KBM-7 (cell line): Measurements from ENCODE around the gene ANKRD65.
"Not testable (repeated sequence)": the region's sequence is repeated elsewhere in the genome, so short reads cannot be mapped to it uniquely, and the experiment has no call there.

ENCODE experiments used
- DNase-seq: peaks from one replicate; pipeline ENCODE4 v3.0.0-alpha.2; 2015
- in situ Hi-C: fragments of 300-500 bp; cut with MboI; formaldehyde crosslinking; loops from 2 replicates; pipeline ENCODE4 v1.14.3; 2020; ENCODE audit warnings: low sequenced_read_pairs, low pct_unique_long_range_greater_than_20kb, mixed read lengths

Gene ANKRD65

DNA sequence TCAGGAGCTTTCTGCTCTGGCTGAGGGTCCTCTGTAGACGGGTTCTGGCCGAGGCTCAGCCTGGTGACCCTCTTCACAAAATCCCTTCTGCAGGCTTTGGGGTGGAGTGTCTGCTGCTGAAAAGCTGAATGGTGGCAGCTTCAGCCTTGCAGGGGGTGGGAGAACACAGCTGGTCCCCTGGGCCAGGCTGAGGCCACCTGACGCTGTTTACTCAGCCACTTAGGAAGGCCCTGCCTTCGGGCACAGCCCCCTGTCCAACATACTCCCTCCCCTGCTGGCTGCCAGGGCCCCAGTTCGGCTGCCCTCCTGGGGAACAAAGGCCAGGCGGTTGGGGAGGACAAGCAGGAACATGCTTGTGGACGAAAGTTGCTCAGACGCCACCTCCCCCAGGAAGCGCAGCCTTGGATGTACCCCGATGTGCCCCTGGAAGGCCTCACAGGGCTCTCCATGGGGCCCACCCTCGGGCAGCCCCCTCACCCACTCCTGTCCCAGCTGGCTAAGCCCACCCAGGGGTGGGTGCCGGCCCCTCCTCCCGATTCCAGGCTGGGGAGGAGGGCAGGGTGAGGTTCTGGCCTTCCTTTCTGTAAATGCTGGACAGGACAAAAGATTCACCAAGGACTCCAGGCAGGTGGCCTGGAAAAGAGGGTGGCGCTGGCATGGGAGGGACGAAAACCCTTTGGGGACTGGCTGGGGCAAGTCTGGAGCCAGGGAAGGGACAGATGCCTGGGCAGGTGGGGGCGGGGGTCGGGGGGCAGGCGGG lies at the start of gene ANKRD65:
ANKRD65 (minus strand) TSS at position 130 of the 760 bp plus-strand sequence. CDS start 271 bp downstream, outside the sequence.
- in situ Hi-C loops, result no loop called here
- no peak for DNase-seq

- in situ Hi-C loops, DNase-seq: not testable (repeated sequence)
Measured at GRCh38 chr1:1468196-1468985, 47.3 kb upstream of the ANKRD65 start.

- in situ Hi-C loops, result no loop called here
- no peak for DNase-seq
Measured at GRCh38 chr1:1463312-1463711, 42.2 kb upstream of the ANKRD65 start.

DNA sequence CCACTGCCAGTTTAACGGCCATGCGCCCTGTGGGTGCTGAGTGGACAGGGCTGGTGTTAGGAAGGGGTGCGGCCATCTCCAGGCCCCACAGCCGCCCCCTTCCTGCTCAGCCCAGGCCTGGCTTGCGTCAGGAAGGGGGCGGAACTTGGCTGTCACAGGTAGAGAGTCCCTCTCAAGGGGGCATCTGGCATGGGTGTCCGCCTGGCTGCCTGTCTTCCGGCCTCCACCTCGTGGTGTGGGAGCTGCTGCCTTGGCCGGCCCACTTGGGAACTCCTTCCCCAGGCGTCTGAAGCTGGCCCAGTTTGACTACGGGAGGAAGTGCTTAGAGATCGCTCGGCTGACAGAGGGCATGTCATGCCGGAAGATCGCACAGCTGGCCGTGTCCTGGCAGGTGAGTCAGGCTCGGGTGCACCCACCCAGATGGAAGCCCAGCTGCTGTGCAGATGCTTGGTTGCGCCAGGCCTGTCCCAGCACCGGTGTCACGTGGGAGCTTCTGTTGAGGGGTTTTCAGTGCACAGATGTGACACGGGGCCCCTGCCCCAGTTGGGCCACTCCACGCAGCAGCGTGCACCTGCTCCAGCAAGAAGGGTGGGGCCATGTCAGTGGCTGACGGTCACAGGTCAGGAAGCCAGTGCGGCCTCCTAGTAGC lies 41.4 kb upstream of the ANKRD65 start:
- DNase-seq, result no peak
- in situ Hi-C loops, result no loop called here

- in situ Hi-C loops, result no loop called here
Measured at GRCh38 chr1:1461721-1462317, 40.7 kb upstream of the ANKRD65 start.

GRCh38 chr1:1460540-1461130 lies 39.6 kb upstream of the ANKRD65 start:
- no peak for DNase-seq
- in situ Hi-C loops, result no loop called here

More at GRCh38 chr1:1461721-1462317, 40.7 kb upstream of the ANKRD65 start:
- no peak for DNase-seq

- in situ Hi-C loops, DNase-seq: not testable (repeated sequence)
Measured at GRCh38 chr1:1459711-1460110, 38.6 kb upstream of the ANKRD65 start.

GRCh38 chr1:1459156-1459555 lies 38.1 kb upstream of the ANKRD65 start:
- DNase-seq, in situ Hi-C loops: not testable (repeated sequence)

DNA sequence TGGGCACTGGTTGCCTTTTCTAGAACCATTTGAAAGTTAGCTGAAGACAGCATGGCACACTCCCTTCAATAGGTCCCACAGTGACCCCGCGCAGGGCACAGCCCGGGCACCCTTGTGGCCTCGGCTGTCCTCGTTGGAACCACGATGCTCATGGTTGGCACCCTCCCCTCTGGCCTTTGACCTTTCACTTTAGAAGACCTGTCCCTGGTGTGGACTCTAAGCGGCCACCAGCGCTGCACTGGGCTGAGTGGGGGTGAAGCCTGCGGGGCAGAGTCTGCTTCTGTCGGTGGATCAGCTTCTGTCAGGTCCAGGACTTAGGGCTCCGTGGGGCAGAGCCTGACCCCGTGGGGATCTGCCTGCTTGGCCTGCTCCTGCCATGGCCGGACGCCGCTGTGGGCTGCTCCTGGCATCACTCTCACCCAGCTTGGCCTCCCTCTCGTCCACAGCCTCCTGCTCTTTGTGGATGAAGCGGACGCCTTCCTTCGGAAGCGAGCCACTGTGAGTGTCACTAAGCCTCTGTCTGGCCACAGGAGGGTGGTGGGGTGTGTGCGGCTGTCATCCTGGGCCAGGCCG lies 35.7 kb upstream of the ANKRD65 start:
- in situ Hi-C loops, DNase-seq: not testable (repeated sequence)

DNA sequence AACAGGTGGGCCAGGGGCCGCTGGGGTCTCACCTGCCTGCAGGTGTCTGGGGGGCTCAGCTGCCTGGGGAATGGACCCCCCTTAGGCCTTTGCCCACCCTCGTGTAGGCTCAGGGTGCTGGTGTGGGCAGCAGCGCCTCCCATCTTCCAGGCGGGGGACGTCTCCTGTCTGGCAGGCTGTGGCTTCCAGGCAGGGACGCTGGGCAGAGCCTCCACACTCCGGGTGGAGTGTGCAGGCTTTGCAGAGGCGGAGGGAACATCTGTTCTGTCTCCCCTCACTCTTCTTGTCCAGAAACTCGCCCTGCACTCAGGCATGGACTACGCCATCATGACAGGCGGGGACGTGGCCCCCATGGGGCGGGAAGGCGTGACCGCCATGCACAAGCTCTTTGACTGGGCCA lies 34.9 kb upstream of the ANKRD65 start:
- in situ Hi-C loops, DNase-seq: not testable (repeated sequence)

DNA sequence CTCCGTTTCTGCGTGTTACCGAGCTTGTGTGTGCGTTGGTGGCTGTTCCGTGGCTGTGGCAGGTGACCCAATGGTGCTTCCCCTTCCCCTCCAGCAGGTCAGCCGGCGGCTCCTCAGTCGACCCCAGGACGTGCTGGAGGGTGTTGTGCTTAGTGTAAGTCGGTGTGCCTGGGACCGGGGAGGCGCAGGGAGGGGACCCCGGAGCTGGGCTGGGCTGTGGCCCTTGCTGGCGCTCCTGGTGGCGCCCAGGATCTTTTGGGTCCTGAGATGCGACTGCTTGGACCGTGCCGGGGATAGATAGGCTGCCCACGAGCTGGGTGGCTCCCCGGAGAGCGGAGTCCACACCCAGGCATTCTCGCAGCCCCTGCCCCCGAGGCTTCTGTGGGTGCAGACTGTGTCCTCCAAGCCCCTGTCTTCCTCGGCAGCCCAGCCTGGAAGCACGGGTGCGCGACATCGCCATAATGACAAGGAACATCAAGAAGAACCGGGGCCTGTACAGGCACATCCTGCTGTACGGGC lies 34.3 kb upstream of the ANKRD65 start:
- no peak for DNase-seq
- in situ Hi-C loops, result no loop called here

GRCh38 chr1:1454286-1455056 lies 33.4 kb upstream of the ANKRD65 start:
- in situ Hi-C loops, DNase-seq: not testable (repeated sequence)

DNA sequence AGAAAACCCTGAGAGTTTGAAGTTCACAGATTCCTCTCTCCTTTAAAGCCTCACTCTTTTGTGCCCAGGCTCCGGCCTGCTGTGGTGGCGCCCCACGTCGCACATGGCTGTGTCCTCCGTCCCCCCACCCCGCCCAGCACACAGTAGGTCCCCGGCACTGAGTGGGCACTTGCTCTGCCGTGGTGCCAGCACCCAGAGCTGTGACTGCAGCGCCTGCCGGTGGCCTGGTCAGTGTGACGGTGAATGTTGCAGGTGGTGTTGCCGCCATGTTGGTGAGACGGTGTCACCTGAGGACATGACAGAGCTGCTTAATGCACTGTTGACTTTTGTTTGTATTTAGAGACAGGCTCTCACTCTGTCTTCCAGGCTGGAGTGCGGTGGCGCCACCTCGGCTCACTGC lies 31.8 kb upstream of the ANKRD65 start:
- in situ Hi-C loops, result no loop called here

DNA sequence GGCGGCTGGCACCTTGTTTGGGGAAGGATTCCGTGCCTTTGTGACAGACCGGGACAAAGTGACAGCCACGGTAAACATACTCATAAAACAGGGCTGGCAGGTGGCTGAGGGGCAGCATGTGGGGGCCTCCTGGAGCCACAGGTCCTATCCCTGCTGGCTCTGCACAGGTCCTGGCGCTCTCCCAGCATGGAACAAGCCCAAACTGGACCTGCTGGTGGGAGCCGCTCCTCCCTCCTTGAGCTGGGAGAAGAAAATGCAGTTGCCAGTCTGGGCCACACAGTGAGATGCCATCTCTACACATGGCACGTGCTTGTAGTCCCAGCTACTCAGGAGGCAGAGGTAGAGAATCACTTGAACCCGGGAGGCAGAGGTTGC lies 31.3 kb upstream of the ANKRD65 start:
- in situ Hi-C loops, result not testable (repeated sequence)

More for the DNA sequence above, 31.8 kb upstream of the ANKRD65 start:
- DNase-seq, result no peak

GRCh38 chr1:1451696-1452364 lies 30.8 kb upstream of the ANKRD65 start:
- in situ Hi-C loops, result no loop called here
- DNase-seq, result no peak

More for the DNA sequence above, 31.3 kb upstream of the ANKRD65 start:
- DNase-seq, result not testable (repeated sequence)

DNA sequence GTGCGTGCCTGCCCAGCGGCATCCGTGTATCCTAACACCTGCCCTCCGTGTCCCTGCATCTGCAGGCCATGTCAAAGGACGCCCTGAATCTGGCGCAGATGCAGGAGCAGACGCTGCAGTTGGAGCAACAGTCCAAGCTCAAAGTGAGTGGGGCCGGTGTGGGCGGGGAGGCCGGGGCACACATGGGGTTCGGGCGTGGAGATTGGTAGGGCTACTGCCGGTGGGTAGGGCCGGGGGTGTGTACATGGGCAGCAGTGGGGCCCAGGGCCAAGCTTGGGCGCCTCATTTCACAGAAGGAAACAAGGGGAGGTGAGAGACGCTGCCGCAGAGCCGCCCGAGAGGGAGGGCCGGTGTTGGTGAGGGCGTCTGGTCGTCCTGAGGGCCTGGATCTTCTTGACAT lies 29.5 kb upstream of the ANKRD65 start:
- DNase-seq, in situ Hi-C loops: not testable (repeated sequence)

DNA sequence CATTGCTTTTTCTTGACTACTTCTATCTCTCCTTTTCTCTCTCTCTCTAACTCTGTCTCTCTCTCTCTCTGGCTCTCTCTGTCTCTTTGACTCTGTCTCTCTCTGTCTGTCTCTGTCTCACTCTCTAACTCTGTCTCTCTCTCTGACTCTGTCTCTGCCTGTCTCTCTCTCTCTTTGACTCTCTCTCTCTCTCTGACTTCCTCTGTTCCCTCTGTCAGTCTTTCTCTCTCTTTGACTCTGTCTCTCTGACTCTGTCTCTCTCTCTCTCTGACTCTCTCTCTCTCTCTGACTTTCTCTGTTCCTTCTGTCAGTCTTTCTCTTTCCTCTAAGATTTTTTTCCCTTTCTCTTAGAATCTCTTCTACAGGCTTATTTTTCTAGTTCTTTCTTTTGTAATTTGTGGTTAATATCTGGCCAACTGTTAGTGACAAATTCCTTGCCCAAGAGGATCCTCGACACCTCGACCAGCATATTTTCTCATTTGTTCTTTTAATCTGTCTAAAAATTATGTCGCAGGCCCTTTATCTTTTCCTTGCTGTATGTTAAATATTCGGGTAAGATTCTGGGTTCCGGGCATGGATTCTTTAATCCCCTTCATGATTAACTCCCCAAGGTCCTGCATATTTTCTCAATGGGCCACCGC lies 28.1 kb upstream of the ANKRD65 start, which contains the start of gene ATAD3C:
ATAD3C (plus strand) TSS at position 591 of the 641 bp plus-strand sequence. CDS start 995 bp downstream, outside the sequence.
- no peak for DNase-seq
- in situ Hi-C loops, result no loop called here
